GM12878 (cell line): ENCODE results near the gene HOXD11. TPM values are rescaled to one million over a fixed set of nuclear protein-coding genes. Genes with fewer than 3 reads are reported as not detected.

Experiments used
- ATAC-seq: fragments of 200-7000 bp; cut with Tn5 transposase; 3 replicates; pipeline ENCODE4 v1.9.1; 2020; ENCODE audit warnings: mild to moderate bottlenecking, moderate library complexity
- BruUV-seq: library from RNA; stranded (reverse); fragments of 400-500 nt; replicated peaks from 2 replicates; lab custom pipeline; 2021; lab: Mats Ljungman, UMichigan
- CTCF ChIA-PET: fragments of 300-600 bp; sonication (Branson Sonifier 250); formaldehyde crosslinking; extraction: SDS; loops from one replicate; lab custom pipeline; 2021; ENCODE audit warnings: inconsistent platforms; lab: Yijun Ruan, JAX
- POLR2A ChIA-PET: fragments of 350-600 bp; formaldehyde crosslinking; extraction: SDS; loops from one replicate; lab custom pipeline; 2021; ENCODE audit warnings: inconsistent platforms; lab: Charles Lee
- RAD21 ChIA-PET: fragments of 300-600 bp; sonication (Branson Sonifier 250); formaldehyde crosslinking; loops from one replicate; lab custom pipeline; 2023; ENCODE audit warnings: antibody characterized with exemption; ENCODE audit not compliant: unreplicated experiment; lab: Charles Lee
- SMC1A ChIA-PET: fragments of 300-600 bp; sonication (Branson Sonifier 250); formaldehyde crosslinking; loops from one replicate; lab custom pipeline; 2023; ENCODE audit not compliant: unreplicated experiment, uncharacterized antibody; lab: Charles Lee
- DNase-seq: peaks from one replicate; pipeline ENCODE4 v3.0.0-alpha.2; 2011; ENCODE audit warnings: low read depth, low spot score
- FAIRE-seq: peaks from 3 replicates; lab custom pipeline; 2011; peaks lifted over from hg19 to GRCh38; lab: Jason Lieb, UNC
- H2AFZ ChIP-seq: 2 replicates; pipeline ENCODE4 v1.6.0; 2011; ENCODE audit warnings: low read depth, low read length, control low read depth; ENCODE audit not compliant: control insufficient read depth
- H3K27ac ChIP-seq: 2 replicates; pipeline ENCODE4 v1.5.1; 2011; ENCODE audit warnings: control low read depth; ENCODE audit not compliant: control insufficient read depth, insufficient read depth
- H3K27me3 ChIP-seq, 2 experiments: replicated peaks in 1 of 2; 2 replicates each; pipeline versions ENCODE4 v1.6.0 to v1.6.1; 2011; ENCODE audit warnings: low read length in 1 of 2; ENCODE audit not compliant: control insufficient read depth in 2 of 2, insufficient read depth in 2 of 2
- H3K36me3 ChIP-seq, 2 experiments: 2 replicates each; pipeline ENCODE4 v1.5.1; 2011; ENCODE audit warnings: low read length in 1 of 2; ENCODE audit not compliant: control insufficient read depth in 2 of 2, insufficient read depth in 2 of 2
- H3K4me1 ChIP-seq: 2 replicates; pipeline ENCODE4 v1.6.1; 2011; ENCODE audit warnings: mild to moderate bottlenecking, low read length, moderate library complexity, mixed read lengths; ENCODE audit not compliant: control insufficient read depth, insufficient read depth
- H3K4me2 ChIP-seq: 2 replicates; pipeline ENCODE4 v1.6.0; 2011; ENCODE audit warnings: control low read depth; ENCODE audit not compliant: control insufficient read depth, insufficient read depth
- H3K4me3 ChIP-seq: fragments of 200-600 bp; sonication (generic); 2 replicates; pipeline ENCODE4 v1.5.1; 2016
- H3K79me2 ChIP-seq: 2 replicates; pipeline ENCODE4 v1.6.0; 2011; ENCODE audit warnings: low read length; ENCODE audit not compliant: control insufficient read depth, insufficient read depth
- H3K9ac ChIP-seq: 2 replicates; pipeline ENCODE4 v1.8.0; 2011; ENCODE audit warnings: low read length, control low read depth, mixed read lengths; ENCODE audit not compliant: control insufficient read depth, insufficient read depth
- H3K9me3 ChIP-seq: replicated peaks from 3 replicates; pipeline ENCODE4 v1.5.1; 2011; ENCODE audit warnings: mild to moderate bottlenecking, low read length; ENCODE audit not compliant: control insufficient read depth, insufficient read depth
- H4K20me1 ChIP-seq: 2 replicates; pipeline ENCODE4 v1.6.0; 2011; ENCODE audit not compliant: control insufficient read depth, insufficient read depth
- ATF7 ChIP-seq: fragments of 450-650 bp; IDR thresholded peaks from 2 replicates; pipeline ENCODE4 v1.6.1; 2016; ENCODE audit warnings: low read depth, mild to moderate bottlenecking
- BMI1 ChIP-seq: fragments of 450-650 bp; IDR thresholded peaks from 2 replicates; pipeline ENCODE4 v1.6.1; 2016; ENCODE audit warnings: mild to moderate bottlenecking, moderate library complexity, borderline replicate concordance
- CHD4 ChIP-seq: fragments of 200-600 bp; sonication (generic); IDR thresholded peaks from 2 replicates; pipeline ENCODE4 v1.6.1; 2016; ENCODE audit warnings: mild to moderate bottlenecking
- HDGF ChIP-seq: fragments of 450-650 bp; IDR thresholded peaks from 2 replicates; pipeline ENCODE4 v1.6.1; 2016; ENCODE audit warnings: antibody characterized with exemption
- IRF4 ChIP-seq: IDR thresholded peaks from 2 replicates; pipeline ENCODE4 v1.6.1; 2011; ENCODE audit warnings: low read depth, low read length
- LARP7 ChIP-seq: fragments of 450-650 bp; IDR thresholded peaks from 2 replicates; pipeline ENCODE4 v1.6.1; 2017; ENCODE audit warnings: mild to moderate bottlenecking
- NR2C1 ChIP-seq: fragments of 450-650 bp; IDR thresholded peaks from 2 replicates; pipeline ENCODE4 v1.6.1; 2017; ENCODE audit warnings: antibody characterized with exemption, mild to moderate bottlenecking, moderate library complexity
- RELA ChIP-seq: fragments of 450-650 bp; IDR thresholded peaks from 2 replicates; pipeline ENCODE4 v1.8.0; 2014; ENCODE audit warnings: borderline replicate concordance; ENCODE audit not compliant: partially characterized antibody
- TBL1XR1 ChIP-seq: IDR thresholded peaks from 2 replicates; pipeline ENCODE4 v1.6.1; 2012; ENCODE audit warnings: low read depth, low read length, improper control_type of control experiment
- WRNIP1 ChIP-seq: IDR thresholded peaks from 2 replicates; pipeline ENCODE4 v1.6.1; 2011; ENCODE audit warnings: low read depth, low read length, improper control_type of control experiment, borderline replicate concordance
- WGBS: methylation state at CpG from one replicate; pipeline ENCODE4 v1.1.6; 2016; ENCODE audit warnings: low lambda C conversion rate; ENCODE audit not compliant: insufficient replicate concordance, insufficient coverage; ENCODE audit errors: missing lambda C conversion rate; 5-methylcytosine and 5-hydroxymethylcytosine counted together
- in situ Hi-C: fragments of 300-500 bp; cut with MboI; formaldehyde crosslinking; loops from 9 replicates; pipeline ENCODE4 v1.14.3; 2018; ENCODE audit warnings: mixed read lengths
- intact Hi-C: fragments of 100-400 bp; cut with micrococcal nuclease; formaldehyde crosslinking; loops from one replicate; pipeline ENCODE4 v1.14.2; 2022; ENCODE audit not compliant: unreplicated experiment
- polyA plus RNA-seq, 11 experiments: library from polyadenylated mRNA; depleted of rRNA in 4 of 11; unstranded in 6 of 11; stranded (reverse) in 5 of 11; fragments of >200 nt; fragmentation: Nextera tagmentation in 4 of 11; fragmentation: Illumina TruSeq in 1 of 11; extraction: Ambion mirVana in 4 of 11; extraction: Trizol in 1 of 11; gene quantifications; 1 replicate in 1 of 11; 2 replicates in 10 of 11; pipeline versions ENCODE4 v1.2.1 to v1.2.3, GENCODE V29; 2011 to 2016; ENCODE audit warnings: inconsistent platforms in 2 of 11, missing spikeins in 2 of 11, low read depth in 1 of 11
- total RNA-seq, 4 experiments: library from RNA; depleted of rRNA in 3 of 4; stranded (reverse); fragments of >200 nt in 3 of 4; fragmentation: Illumina TruSeq in 1 of 4; extraction: Trizol in 1 of 4; gene quantifications; 2 replicates each; pipeline versions ENCODE4 v1.2.1 to v1.2.3, GENCODE V29; 2013 to 2021
- TF ChIP-seq, protein P1 (sequence below): fragments of 450-650 bp; formaldehyde crosslinking; IDR thresholded peaks from 2 replicates; pipeline ENCODE4 v1.4.0; 2020; ENCODE audit warnings: mild to moderate bottlenecking, moderate library complexity
- TF ChIP-seq, protein P2 (sequence below): fragments of 450-650 bp; IDR thresholded peaks from 2 replicates; pipeline ENCODE4 v1.6.1; 2017; ENCODE audit warnings: antibody characterized with exemption, mild to moderate bottlenecking, moderate library complexity
- TF ChIP-seq, protein P3 (sequence below): IDR thresholded peaks from 2 replicates; pipeline ENCODE4 v1.6.1; 2012; ENCODE audit warnings: low read depth, low read length, improper control_type of control experiment
- TF ChIP-seq, protein P4 (sequence below): fragments of 450-650 bp; IDR thresholded peaks from 2 replicates; pipeline ENCODE4 v1.6.1; 2018; ENCODE audit warnings: borderline replicate concordance, mild to moderate bottlenecking; ENCODE audit not compliant: partially characterized antibody
- TF ChIP-seq, protein P5 (sequence below): IDR thresholded peaks from 2 replicates; pipeline ENCODE4 v1.6.1; 2011; ENCODE audit warnings: low read depth, mild to moderate bottlenecking, low read length, moderate library complexity, borderline replicate concordance; ENCODE audit errors: extremely low read depth

The HOXD11 gene
- total and polyA plus RNA-seq, 10 of the 15 experiments (the other 5 are each of a cell fraction or from before 2014, with no cell fraction given), result not detected

DNA sequence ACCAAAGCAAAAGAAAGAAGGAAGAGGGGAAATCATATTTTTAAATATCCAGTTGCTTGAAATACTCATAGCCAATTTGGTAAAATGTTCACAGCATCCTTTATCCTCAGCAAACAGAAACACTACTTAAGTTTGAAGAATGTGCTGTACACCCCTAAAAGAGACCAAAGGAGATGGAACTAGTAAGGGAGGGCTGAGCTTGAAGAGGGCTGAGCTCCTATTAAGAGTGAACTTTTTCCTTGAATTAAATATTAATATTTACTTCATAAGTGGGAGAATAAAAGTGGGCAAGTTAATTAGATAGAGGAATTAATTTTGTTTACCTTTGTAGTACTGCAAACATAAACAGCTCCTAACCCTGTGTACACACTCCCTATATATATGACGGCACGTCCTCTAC lies 30.3 kb upstream of the HOXD11 start:
- DNase-seq (no peak), FAIRE-seq (no peak), ATAC-seq (no peak)
- RAD21 ChIA-PET, result no interaction called here
- intact Hi-C loops (no loop called here), in situ Hi-C loops (no loop called here)
- Histone ChIP-seq H3K4me3 (no peak overlapping the region), H3K27ac (no peak overlapping the region), H3K79me2 (no peaks in the 10 kb centered on the region), H3K27me3 (peaks cover 6 to 27% of the 10 kb centered on the region in 2 experiments), H3K4me2 (no peak overlapping the region), H3K36me3 (no peaks in the 10 kb centered on the region), H3K9ac (no peak overlapping the region), H3K4me1 (no peaks in the 10 kb centered on the region), H3K9me3 (peaks cover 12% of the 10 kb centered on the region; the same call in 2 of the 3 replicates), H4K20me1 (no peaks in the 10 kb centered on the region), H2AFZ (no peak overlapping the region)
- WGBS, result 17% methylated on average over 2 of the region's 2 CpGs
- POLR2A ChIA-PET, result no interaction called here
- SMC1A ChIA-PET, result no interaction called here
- no TSS peak for BruUV-seq
- CTCF ChIA-PET, result no interaction called here
- TF ChIP-seq BMI1 (no peak), HDGF (no peak), NR2C1 (no peak), IRF4 (no peak), LARP7 (no peak), WRNIP1 (no peak), TBL1XR1 (no peak), ATF7 (no peak), CHD4 (no peak), RELA (no peak)
- TF ChIP-seq, protein P1, sequence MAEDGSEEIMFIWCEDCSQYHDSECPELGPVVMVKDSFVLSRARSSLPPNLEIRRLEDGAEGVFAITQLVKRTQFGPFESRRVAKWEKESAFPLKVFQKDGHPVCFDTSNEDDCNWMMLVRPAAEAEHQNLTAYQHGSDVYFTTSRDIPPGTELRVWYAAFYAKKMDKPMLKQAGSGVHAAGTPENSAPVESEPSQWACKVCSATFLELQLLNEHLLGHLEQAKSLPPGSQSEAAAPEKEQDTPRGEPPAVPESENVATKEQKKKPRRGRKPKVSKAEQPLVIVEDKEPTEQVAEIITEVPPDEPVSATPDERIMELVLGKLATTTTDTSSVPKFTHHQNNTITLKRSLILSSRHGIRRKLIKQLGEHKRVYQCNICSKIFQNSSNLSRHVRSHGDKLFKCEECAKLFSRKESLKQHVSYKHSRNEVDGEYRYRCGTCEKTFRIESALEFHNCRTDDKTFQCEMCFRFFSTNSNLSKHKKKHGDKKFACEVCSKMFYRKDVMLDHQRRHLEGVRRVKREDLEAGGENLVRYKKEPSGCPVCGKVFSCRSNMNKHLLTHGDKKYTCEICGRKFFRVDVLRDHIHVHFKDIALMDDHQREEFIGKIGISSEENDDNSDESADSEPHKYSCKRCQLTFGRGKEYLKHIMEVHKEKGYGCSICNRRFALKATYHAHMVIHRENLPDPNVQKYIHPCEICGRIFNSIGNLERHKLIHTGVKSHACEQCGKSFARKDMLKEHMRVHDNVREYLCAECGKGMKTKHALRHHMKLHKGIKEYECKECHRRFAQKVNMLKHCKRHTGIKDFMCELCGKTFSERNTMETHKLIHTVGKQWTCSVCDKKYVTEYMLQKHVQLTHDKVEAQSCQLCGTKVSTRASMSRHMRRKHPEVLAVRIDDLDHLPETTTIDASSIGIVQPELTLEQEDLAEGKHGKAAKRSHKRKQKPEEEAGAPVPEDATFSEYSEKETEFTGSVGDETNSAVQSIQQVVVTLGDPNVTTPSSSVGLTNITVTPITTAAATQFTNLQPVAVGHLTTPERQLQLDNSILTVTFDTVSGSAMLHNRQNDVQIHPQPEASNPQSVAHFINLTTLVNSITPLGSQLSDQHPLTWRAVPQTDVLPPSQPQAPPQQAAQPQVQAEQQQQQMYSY (CRISPR knock-in tag), result no peak
- TF ChIP-seq, protein P2, sequence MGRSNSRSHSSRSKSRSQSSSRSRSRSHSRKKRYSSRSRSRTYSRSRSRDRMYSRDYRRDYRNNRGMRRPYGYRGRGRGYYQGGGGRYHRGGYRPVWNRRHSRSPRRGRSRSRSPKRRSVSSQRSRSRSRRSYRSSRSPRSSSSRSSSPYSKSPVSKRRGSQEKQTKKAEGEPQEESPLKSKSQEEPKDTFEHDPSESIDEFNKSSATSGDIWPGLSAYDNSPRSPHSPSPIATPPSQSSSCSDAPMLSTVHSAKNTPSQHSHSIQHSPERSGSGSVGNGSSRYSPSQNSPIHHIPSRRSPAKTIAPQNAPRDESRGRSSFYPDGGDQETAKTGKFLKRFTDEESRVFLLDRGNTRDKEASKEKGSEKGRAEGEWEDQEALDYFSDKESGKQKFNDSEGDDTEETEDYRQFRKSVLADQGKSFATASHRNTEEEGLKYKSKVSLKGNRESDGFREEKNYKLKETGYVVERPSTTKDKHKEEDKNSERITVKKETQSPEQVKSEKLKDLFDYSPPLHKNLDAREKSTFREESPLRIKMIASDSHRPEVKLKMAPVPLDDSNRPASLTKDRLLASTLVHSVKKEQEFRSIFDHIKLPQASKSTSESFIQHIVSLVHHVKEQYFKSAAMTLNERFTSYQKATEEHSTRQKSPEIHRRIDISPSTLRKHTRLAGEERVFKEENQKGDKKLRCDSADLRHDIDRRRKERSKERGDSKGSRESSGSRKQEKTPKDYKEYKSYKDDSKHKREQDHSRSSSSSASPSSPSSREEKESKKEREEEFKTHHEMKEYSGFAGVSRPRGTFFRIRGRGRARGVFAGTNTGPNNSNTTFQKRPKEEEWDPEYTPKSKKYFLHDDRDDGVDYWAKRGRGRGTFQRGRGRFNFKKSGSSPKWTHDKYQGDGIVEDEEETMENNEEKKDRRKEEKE, result no peak
- TF ChIP-seq, protein P3, sequence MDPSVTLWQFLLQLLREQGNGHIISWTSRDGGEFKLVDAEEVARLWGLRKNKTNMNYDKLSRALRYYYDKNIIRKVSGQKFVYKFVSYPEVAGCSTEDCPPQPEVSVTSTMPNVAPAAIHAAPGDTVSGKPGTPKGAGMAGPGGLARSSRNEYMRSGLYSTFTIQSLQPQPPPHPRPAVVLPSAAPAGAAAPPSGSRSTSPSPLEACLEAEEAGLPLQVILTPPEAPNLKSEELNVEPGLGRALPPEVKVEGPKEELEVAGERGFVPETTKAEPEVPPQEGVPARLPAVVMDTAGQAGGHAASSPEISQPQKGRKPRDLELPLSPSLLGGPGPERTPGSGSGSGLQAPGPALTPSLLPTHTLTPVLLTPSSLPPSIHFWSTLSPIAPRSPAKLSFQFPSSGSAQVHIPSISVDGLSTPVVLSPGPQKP, result no peak
- TF ChIP-seq, protein P4, sequence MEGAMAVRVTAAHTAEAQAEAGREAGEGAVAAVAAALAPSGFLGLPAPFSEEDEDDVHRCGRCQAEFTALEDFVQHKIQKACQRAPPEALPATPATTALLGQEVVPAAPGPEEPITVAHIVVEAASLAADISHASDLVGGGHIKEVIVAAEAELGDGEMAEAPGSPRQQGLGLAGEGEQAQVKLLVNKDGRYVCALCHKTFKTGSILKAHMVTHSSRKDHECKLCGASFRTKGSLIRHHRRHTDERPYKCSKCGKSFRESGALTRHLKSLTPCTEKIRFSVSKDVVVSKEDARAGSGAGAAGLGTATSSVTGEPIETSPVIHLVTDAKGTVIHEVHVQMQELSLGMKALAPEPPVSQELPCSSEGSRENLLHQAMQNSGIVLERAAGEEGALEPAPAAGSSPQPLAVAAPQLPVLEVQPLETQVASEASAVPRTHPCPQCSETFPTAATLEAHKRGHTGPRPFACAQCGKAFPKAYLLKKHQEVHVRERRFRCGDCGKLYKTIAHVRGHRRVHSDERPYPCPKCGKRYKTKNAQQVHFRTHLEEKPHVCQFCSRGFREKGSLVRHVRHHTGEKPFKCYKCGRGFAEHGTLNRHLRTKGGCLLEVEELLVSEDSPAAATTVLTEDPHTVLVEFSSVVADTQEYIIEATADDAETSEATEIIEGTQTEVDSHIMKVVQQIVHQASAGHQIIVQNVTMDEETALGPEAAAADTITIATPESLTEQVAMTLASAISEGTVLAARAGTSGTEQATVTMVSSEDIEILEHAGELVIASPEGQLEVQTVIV, result no peak
- TF ChIP-seq, protein P5, sequence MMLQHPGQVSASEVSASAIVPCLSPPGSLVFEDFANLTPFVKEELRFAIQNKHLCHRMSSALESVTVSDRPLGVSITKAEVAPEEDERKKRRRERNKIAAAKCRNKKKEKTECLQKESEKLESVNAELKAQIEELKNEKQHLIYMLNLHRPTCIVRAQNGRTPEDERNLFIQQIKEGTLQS, result no peak
